Ammon's horn (tissue), 1 donor: ENCODE measurements around the gene SLC22A23.
"Not testable (repeated sequence)": the region's sequence is repeated elsewhere in the genome, so short reads cannot be mapped to it uniquely, and the experiment has no call there.

Experiments
- DNase-seq: peaks from one replicate; pipeline ENCODE4 v3.0.0-alpha.2; 2016; ENCODE audit warnings: low spot score

Gene SLC22A23

DNA sequence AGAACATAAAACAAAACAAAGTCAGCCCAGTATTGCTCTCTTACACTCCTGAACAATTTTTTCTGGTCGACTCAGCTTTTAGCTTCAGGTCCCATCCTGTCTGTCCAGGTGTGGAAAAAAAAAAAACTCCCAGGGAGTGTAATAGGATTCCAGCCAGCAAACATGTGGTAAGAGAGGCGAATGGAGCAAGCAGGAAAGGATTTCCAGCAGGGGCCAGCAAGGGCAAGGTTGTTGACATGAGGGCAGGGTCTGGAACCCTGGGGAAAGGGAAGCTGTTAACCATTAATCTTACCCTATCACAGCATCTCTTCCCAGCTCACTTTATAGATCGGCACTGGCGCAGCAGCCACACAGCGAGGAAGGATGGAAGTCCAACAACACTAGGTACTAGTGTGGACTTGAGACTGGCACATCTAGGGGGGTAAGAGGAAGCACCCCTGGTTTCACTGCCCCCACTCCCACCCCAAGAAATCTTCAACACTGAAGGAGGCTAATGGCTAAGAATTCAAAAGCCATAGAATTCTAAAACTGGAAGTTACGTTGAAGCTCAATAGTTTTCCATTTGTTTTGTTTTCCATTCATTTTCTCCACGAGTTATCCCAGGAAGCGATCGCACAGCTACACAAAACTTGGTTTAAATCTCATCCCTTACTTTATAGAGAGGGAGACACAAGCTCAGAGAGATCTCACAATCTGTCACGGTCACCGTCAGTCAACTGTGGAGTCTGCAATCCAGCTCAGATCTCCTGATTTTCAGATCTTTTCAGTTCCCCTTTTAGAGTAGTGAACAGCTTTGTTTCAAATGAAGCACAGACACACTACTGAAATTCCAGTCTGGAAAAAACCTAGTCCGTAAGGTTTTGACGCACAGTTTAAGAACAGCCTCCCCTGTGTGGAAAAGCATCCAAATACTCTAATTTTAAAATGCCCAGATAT lies 53.3 kb downstream of the SLC22A23 start:
- no peak for DNase-seq

DNA sequence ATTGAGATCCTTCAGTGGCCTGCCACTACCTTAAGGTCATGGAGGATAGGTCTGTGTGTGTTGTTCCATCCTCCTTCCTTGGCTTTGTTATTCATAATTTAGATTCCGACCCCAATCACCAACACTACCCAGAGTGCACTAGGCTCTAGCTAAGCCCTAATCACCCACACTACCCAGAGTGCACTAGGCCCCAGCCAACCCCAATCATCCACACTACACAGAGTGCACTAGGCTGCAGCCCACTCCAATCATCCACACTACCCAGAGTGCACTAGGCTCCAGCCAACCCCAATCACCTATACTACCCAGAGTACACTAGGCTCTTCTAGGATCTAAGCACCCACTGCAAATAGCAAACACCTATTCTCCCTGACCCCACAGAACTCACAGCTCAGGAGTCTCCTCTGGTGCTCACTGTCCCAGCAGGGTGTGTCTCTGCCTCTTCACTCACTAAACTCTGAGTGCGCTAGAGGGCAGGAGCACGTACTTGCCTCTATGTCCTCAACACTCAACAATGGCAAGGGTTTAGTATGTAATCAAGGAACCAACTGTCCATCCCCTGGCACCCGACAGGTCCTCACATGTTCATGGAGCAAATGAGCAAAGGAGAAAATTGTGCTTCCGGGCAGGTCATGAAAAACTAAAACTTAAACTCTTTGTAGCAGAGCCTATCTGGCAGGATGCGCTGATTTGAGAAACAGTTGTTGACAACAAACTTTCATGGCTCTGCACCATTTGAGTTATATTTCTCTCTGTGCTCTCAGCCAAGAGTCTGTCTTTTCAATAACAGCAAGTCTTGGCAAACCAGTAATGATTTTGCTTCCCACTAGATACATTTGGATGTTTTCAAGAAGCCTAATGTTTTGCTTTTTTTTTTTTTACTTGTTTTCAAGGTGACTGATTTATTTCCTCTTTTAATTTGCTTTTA lies 54.3 kb downstream of the SLC22A23 start:
- no peak for DNase-seq

DNA sequence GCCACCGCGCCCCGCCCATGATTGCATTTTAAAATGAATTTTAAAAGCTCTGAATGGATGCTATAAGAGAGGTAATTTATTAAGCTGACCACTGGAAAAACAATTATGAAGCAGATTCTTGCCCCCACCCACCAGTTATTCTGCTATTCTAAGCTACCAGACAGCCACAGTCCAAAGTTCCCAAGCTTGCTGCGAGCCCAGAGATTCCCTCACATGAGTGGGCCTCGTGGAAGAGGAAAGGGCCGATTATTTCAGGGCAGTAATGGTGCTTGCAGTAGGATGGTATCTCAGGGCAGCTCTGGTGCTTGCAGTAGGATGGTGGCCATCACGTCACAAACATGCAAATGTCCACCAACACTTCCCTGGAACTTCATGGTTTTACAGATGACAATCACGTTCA lies 56.7 kb downstream of the SLC22A23 start:
- no peak for DNase-seq

DNA sequence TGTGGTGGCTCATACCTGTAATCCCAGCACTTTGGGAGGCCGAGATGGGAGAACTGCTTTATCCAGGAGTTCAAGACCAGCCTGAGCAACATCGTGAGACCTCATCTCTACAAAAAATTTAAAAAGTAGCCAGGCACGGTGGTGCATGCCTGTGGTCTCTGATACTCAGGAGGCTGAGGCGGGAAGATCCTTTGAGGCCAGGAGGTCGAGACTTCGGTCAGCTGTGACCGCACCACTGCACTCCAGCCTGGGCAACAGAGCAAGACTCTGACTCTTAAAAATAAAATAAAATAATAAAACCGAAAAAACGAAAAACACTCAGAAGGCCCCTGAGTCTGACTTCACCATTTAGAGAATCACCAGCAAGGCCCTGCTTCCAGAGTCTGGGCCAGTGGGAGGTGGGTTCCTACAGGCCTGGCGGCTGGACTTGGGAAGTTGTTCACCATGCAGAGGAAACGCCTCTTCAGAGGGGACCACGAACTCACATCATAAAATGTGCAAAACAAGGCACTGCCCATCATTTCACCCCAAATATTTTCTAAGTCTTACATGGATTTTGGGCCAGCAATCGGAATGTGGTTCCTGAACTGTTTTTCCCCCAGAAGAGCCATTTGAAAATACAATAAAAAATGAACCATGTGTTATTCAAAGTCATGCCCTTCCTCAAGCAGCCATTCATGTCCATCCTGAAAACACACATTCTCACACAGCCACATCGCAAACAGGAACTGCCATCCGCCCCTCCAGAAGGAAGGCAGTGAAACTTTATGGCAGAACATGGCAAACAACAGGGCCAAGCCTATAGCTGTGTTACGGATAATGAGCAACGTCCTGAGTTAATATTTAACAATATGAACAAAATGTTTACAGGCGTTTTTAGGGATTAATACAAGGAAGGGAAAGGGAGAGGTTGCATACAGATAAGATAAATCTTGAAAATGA lies 57.8 kb downstream of the SLC22A23 start:
- DNase-seq, result no peak

DNA sequence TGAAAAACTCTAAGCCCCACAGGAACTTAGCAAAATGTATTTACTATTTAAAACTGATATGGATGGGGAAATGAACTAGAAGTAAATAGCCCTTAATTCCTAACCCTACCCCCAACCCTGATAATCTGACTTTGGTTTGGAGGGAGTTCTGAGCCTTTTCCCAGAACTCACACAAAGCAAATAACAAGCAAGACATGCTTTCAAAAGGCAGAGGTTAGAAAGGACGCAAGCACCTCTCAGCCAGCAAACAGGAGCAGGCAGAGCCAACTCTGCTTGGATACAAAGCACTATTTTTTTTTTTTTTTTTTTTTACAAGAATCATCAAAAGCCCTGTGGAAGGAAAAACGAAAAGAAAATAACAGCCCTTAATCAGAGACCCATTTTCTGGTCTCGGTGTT lies 58.7 kb downstream of the SLC22A23 start:
- no peak for DNase-seq

DNA sequence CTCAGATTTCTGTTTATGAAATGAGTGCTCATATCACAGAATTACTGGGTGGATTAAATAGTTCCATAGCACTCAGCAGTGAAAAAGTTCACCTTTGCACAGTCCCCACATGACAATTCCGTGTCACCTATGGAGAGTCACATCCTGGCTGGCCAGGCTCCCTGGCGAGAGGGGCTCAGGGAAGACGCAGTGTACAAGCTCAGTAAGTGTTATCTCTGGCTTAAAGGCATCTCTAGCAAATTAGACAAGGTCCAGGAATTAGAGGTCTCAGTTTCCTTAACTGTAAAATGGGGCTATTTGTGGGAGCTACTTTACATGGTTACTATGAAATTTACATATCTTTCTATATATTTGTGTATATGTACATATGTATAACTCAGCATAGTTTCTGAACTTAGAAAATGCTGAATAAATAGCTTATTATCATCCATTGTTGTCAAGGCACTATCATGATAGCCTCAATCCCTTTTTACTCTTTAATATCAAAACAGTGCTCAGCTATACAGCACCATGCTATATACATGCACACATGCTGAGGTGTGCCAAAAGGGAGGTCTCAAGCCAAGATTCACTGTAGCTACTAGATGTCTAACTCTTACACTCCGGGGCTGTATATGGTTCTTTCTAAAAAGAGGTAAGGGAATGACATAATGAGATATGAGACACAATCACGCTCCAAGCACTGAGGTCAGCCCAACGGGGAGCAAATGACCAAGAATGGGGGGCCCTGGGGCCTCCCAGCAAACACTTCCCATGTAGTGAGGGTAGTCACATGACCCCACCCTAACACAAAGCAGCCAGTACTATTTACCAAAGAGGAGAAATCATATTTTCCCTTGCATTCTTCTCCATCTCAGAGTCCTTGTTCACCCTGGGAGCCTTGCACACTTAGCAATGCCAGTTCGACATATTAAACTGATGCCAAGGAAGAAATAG lies 59.4 kb downstream of the SLC22A23 start:
- no peak for DNase-seq

DNA sequence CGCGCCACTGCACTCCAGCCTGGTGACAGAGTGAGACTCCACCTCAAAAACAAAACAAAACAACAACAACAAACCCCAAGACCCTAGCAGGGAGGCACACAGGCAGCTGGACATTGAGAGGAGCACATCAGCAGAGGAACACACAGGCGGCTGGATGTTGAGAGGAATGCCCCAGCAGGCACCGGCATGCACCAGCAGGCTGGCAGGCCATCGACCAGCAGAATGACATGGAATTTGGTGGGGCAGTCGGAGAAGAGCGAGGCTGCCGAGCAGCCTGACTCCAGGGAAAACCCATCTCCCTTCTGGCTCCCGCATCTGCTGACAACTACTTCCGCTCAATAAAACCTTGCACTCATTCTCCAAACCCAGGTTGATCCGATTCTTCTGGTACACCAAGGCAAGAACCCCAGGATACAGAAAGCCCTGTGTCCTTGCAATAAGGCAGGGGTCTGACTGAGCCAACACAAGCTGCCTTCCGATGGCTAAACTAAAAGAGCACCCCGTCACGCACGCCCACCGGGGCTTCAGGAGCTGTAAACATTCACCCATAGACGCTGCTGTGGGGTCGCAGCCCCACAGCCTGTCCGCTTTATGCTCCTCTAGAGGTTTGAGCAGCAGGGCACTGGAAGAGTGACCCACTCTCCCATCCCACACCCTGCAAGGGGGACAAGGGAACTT lies 60.2 kb downstream of the SLC22A23 start:
- DNase-seq, result no peak

DNA sequence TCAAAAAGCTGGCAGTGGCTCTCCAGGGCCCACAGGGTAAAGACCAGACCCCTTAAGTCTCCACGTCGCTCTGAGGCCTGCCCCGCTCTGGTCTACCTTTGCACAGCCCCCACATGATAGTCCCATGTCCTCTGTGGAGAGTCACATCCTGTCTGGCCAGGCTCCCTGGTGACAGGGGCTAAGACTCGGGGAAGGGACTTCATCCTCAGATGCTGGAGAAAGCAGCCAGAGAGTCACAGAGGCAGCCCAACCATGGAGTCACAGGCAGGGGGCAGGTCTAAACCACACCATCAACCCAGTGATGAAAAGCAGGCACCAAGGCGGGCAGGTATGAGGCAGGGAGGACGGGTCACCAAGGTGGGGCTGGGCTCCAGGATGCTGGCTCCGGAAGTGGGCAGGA lies 62.2 kb downstream of the SLC22A23 start:
- DNase-seq, result no peak

DNA sequence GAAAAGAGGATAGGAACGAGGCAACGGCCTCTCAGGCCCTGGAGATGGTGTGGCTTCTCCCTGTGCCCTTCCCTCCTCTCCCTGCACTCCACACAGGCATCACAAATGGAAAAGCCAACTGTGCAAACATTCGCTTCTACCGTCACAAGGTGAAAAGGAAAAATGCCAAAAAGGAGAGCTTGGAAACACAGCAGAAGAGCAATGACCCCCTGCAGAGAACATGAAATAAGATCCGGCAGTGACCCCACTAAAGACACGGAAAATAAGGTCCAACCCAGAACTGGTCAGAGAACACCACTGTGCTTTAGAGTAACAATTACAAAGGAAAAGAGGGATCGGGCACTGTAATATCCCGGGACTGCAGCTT lies 63.0 kb downstream of the SLC22A23 start:
- no peak for DNase-seq

DNA sequence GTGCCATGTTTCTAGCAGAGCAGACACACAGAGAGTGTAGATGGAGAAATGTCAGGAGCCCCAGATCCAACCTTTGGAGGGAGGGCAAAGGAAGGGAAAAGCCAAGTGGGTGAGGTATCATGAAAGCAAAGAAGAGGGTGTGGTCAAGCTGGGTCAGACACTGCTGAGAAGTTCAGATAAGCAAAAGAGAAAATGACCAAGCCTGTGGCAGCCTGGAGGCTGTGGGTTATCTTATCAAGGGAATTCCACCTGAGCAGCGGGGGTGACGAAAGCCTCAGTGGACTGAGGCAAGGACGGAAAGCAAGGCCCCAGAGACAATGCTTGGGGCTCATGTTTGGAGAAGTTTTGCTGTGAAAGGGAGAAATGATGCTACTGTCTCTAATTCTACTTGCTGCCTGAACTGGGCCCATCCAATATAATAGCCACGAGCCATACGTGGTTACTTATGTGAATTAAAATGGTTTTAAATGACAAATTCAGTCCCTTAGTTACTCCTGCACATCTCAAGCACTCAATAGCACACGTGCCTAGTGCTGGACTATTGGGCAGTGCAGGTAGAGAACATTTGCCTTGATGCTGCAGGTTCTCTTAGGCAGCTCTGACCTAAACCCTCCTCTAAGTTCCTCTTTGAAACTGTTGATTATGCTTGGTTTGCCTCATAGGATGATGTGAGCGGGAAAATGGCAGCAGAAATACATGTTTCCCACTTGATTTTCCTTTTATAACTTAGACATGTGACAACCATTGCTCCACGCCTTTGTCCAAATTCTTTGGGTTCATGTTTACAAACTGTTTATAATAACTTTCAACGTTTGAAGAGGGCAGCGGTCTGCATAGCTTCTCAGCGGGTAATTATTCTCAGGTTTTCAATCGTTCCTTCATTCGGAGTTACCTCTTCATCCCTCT lies 63.7 kb downstream of the SLC22A23 start:
- no peak for DNase-seq

DNA sequence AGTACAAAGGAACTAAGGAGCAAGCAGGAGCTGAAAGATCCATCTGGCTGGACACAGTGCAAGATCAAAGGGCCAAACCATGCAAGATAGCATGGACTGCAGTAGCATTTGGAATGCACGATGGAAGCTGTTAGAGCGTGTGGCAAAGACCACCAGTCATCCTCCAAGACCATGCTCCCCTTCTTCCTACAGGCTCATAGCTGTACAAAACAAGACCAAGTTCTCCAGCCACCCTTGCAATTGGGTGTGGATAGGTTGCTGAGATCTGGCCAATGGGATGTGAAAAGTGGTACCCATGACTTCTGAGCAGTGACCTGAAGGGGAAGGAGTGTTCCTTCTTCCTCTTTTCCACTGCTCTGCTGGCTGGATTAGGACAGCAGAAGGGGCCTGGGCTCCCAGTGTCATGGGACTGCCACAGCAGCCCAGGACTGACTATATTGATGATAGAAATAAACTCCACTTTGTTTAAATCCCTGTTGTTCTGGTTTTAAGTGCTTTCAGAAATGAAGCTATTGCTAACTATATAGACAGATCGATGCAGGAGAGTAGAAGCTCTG lies 64.9 kb downstream of the SLC22A23 start:
- DNase-seq, result peak; percentile 56

DNA sequence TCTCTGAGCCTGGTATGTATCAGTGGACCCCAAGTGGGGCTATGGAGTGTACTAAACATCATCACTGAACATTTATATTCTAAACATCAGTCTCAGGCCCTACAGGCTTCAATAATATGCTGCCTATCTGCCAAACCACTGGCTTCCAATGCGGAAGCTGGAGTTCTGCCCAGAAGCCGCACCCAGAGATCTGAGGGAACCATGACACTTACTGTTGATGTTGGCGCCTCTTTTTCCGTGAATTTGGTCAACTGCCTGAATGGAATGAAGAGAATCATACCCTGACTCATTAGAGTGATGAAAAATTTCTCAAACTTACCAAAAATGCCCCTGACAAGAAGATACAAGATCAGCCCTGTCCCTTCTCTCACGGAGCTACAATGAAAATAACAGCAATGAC lies 66.2 kb downstream of the SLC22A23 start:
- peak; percentile 52 for DNase-seq

DNA sequence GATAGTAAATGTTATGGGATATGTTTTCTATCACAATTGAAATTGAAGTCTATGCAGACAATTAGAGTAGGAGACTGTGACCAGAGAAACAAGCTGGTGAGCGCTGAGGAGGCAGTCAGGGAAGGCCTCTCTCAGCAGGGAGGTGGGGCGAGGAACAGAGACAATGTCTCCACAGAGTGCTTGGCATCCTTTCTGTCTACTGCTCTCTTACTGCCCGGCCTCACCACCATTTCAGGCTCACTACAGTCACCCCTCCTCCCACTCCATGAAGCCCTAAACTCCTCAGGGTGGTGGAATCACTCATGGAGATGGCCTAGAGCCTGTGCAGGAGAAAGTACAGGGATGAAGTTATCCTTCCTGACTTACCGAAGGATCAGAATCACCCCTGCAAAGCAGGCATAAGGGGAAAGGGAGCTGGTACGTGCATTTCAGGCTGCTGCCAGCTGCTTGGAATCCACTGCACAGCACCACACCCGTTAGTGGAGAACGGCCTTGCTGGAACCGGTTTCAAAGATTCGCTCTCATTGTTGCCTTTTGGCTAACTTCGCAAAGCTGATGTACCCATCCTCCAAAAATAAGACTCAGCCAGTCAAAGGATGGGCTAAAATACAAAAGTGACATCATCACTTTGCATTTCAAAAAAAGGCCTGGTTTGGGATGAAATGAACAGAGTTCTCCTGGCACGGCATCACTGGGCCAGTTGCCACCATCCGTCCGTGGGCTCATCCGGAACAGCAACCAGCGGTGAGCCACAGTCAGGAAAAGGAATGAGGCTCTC lies 67.3 kb downstream of the SLC22A23 start:
- DNase-seq, result peak; percentile 73

DNA sequence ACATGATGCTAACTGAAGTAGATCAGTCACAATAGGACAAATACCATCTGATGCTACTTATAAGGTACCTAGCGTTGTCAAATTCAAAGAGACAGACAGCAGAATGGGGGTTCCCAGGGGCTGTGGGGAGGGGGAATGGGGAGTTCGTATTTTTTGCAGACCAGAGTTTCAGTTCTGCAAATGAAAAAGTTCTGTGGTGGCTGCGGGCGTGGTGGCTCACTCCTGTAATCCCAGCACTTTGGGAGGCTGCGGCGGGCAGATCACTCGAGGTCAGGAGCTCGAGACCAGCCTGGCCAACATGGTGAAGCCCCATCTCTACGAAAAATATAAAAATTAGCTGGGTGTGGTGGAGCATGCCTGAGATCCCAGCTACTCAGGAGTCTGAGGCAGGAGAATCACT lies 68.1 kb downstream of the SLC22A23 start:
- DNase-seq, result no peak

DNA sequence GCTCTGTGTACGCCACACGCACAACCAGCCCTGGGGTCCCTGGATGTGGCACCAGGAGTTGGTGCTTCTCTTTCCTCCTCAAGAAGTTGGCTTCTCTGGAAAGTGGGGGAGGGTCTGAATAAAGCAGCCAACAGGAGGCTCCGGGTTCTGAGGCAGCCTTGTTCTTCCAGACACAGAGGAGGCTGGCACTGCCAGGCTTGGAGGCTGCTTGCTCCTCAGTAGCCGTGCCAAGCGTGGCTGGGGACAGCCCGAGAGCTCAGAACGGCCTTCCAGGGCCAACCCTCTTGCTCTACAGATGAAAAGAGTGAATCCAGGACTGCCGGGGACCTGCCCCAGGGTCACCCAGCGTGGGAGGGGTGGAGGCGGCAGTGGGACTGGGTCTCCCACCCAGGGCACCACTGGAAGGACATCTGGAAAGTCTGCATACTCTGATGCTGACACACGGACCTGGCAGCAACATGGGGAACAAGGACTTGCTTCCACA lies 70.4 kb downstream of the SLC22A23 start:
- DNase-seq, result peak; percentile 98

DNA sequence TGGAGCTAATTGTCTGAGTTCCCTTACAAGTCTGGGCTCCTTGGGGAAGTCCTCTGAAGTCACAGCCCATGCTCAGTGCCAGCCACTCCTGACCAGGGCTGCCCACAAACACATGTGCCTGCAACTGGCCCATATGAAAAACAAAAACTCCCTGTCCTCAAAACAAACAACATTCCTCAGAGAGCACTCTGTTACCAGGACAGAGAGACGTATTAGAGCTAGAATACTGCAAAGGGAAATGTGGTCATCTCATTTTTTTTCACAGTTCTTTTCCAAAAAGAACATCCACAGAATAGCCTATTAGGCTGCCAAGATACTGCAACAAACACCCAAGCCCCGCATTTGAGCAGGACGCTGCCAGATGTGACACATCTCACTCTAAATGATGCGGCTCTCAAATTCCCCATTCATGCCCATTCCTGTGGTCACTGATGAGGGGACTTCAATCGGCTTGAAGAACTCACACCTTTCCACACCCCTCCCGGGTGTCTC lies 71.1 kb downstream of the SLC22A23 start:
- DNase-seq, result peak; percentile 95

DNA sequence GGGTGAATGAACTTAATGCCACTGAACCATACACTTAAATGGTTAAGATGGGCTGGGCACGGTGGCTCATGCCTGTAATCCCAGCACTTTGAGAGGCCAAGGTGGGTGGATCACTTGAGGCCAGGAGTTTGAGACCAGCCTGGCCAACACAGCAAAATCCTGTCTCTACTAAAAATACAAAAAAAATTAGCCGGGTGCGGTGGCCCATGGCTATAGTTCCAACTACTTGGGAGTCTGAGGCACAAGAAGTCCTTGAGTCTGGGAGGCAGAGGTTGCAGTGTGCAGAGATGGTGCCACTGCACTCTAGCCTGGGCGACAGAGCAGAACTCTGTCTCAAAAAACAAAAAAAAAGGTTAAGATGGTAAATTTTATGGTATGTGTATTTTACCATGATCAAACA lies 71.7 kb downstream of the SLC22A23 start:
- DNase-seq, result not testable (repeated sequence)
